Measurements from ENCODE around the gene WDR88.

DNA sequence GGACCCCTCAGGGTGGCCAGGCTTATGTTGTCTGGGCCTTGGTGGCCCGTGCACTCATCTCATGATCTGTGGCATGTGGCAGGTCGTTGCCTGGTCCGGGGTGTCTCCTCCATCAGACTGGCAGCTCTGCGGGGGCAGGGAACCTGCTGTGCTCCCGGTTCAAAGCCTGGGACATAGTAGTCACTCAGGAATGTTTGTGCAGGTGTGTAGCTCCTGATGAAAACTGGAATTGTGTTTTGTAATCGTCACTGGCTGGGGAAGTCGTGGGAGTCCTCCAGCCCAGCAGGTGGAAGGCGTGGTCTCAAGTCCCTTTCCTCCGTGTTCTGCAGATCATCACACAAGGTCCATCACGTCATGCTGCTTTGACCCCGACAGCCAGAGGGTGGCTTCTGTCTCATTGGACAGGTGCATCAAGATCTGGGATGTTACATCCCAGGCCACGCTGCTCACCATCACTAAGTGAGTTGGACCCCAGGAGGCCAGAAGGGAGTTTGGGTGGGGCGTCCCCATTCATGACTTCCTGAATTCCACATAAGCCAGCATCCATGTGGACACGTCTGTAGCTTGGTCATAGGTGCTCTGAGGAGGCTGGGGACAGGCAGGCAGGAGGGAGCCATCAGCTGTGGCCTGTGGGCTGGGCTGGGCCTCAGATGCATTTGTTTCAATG lies 19.1 kb downstream of the WDR88 start:
- TF ChIP-seq CTCF (IDR thresholded peaks at IDR 0.05) (no peak), EP300 (IDR thresholded peaks at IDR 0.05) (no peak), POLR2AphosphoS5 (IDR thresholded peaks at IDR 0.05) (no peak)
